MM.1S (cell line): ENCODE data around the gene SLC6A3.

ENCODE experiments used
- EZH2phosphoT487 ChIP-seq: fragments of 300-600 bp; sonication (generic); IDR thresholded peaks from 2 replicates; pipeline ENCODE4 v1.6.1; 2018; ENCODE audit warnings: antibody characterized with exemption, low read length
- TF ChIP-seq, protein P1 (sequence below): fragments of 300-600 bp; sonication (generic); IDR thresholded peaks from 2 replicates; pipeline ENCODE4 v1.5.1; 2016; ENCODE audit warnings: antibody characterized with exemption, low read length, mixed read lengths

DNA sequence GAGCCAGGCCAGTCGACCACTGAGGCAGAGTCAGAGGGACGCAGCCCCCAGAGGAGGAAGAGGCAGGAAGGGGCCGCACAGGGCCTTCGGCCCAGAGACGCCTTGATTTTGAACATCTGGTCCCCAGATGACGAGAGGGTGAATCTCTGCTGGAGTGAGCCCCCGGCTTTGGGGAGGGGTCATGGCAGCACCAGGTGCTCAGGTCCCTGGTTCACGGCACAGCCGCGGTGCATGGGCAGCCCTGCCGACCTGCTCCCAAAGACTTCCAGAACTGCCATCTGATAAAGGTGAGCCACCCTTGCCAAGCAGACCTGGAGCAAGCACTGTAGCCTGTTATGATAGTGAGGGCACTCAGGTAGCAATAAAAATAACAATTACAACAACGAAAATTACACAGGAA, 48.7 kb upstream of the SLC6A3 start:
- TF ChIP-seq, protein P1, sequence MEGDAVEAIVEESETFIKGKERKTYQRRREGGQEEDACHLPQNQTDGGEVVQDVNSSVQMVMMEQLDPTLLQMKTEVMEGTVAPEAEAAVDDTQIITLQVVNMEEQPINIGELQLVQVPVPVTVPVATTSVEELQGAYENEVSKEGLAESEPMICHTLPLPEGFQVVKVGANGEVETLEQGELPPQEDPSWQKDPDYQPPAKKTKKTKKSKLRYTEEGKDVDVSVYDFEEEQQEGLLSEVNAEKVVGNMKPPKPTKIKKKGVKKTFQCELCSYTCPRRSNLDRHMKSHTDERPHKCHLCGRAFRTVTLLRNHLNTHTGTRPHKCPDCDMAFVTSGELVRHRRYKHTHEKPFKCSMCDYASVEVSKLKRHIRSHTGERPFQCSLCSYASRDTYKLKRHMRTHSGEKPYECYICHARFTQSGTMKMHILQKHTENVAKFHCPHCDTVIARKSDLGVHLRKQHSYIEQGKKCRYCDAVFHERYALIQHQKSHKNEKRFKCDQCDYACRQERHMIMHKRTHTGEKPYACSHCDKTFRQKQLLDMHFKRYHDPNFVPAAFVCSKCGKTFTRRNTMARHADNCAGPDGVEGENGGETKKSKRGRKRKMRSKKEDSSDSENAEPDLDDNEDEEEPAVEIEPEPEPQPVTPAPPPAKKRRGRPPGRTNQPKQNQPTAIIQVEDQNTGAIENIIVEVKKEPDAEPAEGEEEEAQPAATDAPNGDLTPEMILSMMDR = no peak
- TF ChIP-seq EZH2phosphoT487 = no peak
